ENCODE data around the gene KCNS1. TPM values are rescaled to one million over a fixed set of nuclear protein-coding genes. Genes with fewer than 3 reads are reported as not detected.

KCNS1 gene
- total and polyA plus RNA-seq, 8 donors, result 0.04 to 1.3 (median 0.09) TPM; not detected in 1

DNA sequence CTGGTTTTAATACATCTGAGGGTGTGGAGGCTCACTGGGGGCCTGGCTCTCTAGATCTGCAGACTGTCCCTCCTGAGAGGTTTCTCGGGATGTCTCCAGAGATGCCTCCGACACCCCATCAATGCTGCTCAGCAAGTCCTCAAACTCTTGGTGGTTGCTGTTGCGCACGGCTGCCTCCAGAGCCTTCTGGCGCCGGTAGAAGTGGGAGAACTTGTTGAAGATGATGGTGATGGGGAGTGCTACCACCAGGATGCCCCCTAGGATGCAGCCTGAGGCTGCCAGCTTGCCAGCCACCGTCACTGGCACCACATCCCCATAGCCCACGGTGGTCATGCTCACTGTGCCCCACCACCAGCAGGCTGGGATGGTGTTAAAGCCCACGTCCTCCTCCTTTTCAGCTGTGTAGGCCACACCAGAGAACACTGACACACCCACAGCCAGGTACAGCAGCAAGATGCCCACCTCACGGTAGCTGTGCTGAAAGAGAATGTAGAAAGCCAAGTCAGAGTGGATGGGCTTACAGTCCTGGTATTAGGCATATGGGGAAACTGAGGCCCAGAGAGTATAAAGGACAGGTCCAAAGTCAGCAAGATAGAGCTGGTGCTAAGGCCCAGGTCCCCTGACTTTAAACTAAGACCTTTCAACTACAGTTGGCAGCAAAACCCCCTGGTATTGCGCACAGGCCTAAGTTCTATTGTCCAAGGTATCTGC is 5.9 kb downstream of the KCNS1 start:
- no peak overlapping the region for H3K27ac ChIP-seq
- H3K4me1 ChIP-seq, result peaks cover 0 to 4% (median 0%) of the 10 kb centered on the region in 3 donors
- no peak for DNase-seq
- ATAC-seq, result no peak
- intact Hi-C loops (cut with DNase I), result loop anchor here in 1 of 3 donors (10.0 kb wide), 1 partner anchor 90 kb away; no protein-coding TSS in a partner anchor
- H3K36me3 ChIP-seq, result no peaks in the 10 kb centered on the region
- no peak for FAIRE-seq
- WGBS, 2 donors, result 78 to 81% methylated on average over 11 of the region's 11 CpGs
- TF ChIP-seq, protein P1, sequence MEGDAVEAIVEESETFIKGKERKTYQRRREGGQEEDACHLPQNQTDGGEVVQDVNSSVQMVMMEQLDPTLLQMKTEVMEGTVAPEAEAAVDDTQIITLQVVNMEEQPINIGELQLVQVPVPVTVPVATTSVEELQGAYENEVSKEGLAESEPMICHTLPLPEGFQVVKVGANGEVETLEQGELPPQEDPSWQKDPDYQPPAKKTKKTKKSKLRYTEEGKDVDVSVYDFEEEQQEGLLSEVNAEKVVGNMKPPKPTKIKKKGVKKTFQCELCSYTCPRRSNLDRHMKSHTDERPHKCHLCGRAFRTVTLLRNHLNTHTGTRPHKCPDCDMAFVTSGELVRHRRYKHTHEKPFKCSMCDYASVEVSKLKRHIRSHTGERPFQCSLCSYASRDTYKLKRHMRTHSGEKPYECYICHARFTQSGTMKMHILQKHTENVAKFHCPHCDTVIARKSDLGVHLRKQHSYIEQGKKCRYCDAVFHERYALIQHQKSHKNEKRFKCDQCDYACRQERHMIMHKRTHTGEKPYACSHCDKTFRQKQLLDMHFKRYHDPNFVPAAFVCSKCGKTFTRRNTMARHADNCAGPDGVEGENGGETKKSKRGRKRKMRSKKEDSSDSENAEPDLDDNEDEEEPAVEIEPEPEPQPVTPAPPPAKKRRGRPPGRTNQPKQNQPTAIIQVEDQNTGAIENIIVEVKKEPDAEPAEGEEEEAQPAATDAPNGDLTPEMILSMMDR (IDR thresholded peaks at IDR 0.05), result no peak
- peaks cover 0 to 14% (median 6%) of the 10 kb centered on the region in 4 donors for H3K27me3 ChIP-seq
- H3K4me3 ChIP-seq, result no peak overlapping the region
- H3K9me3 ChIP-seq, result no peaks in the 10 kb centered on the region

DNA sequence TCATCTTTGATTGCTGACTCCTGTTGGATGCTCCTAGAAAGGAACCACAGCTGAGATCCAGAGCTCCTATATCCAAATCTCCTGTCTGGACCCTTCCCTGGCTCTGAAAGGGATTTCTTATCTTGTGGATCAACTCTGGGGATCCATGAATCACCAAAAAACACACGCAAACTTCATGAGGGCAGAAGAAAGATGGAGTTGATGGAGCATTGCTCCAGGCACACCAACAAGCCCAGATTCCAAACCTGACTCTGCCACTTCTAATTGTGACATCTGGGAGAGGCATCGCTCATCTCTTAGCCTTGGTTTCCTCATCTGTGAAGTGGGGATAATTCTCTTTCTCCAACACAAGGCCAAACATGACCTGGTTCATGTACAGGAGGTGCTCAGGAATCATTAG is 6.7 kb downstream of the KCNS1 start:
- no peak overlapping the region for H3K4me3 ChIP-seq
- H3K27ac ChIP-seq, result no peak overlapping the region
- TF ChIP-seq, protein P1 (IDR thresholded peaks at IDR 0.05), result no peak
- ATAC-seq, result no peak
- intact Hi-C loops (cut with DNase I), result loop anchor here in 1 of 3 donors (10.0 kb wide), 1 partner anchor 89 kb away; no protein-coding TSS in a partner anchor
- peaks cover 0 to 4% (median 0%) of the 10 kb centered on the region in 3 donors for H3K4me1 ChIP-seq
- 87 to 96% methylated on average over 2 of the region's 2 CpGs for WGBS, 2 donors
- FAIRE-seq, result no peak
- no peak for DNase-seq
- no peaks in the 10 kb centered on the region for H3K9me3 ChIP-seq
- no peaks in the 10 kb centered on the region for H3K36me3 ChIP-seq
- H3K27me3 ChIP-seq, result peaks cover 0 to 14% (median 6%) of the 10 kb centered on the region in 4 donors

DNA sequence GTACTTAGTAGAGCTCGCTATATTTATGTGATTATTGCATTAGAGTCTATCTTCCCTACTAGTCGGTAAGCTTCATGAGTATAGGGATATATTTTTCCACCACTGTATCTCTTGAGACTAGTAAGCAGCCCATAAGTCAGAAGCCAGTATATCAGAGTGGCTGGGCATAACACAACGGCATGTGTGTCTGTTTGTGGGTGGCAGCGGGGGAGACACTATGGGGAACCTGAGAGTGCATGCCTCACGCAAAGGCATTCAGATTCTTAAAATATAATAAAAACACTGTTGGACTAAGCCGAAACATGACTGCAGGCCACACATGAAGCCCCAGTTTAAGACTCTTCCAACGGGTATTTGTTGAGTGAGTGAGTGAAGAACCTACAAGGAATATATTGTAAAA is 8.0 kb downstream of the KCNS1 start:
- FAIRE-seq (no peak), ATAC-seq (no peak), DNase-seq (no peak)
- peaks cover 0 to 13% (median 6%) of the 10 kb centered on the region in 4 donors for H3K27me3 ChIP-seq
- H3K9me3 ChIP-seq, result no peaks in the 10 kb centered on the region
- TF ChIP-seq, protein P1 (IDR thresholded peaks at IDR 0.05), result no peak
- no peak overlapping the region for H3K4me3 ChIP-seq
- H3K27ac ChIP-seq, result no peak overlapping the region
- H3K4me1 ChIP-seq, result no peaks in the 10 kb centered on the region
- intact Hi-C loops (cut with DNase I), result loop anchor here in 1 of 3 donors (10.0 kb wide), 1 partner anchor 88 kb away; no protein-coding TSS in a partner anchor
- WGBS, 2 donors, result 82 to 85% methylated on average over 7 of the region's 7 CpGs
- no peaks in the 10 kb centered on the region for H3K36me3 ChIP-seq

DNA sequence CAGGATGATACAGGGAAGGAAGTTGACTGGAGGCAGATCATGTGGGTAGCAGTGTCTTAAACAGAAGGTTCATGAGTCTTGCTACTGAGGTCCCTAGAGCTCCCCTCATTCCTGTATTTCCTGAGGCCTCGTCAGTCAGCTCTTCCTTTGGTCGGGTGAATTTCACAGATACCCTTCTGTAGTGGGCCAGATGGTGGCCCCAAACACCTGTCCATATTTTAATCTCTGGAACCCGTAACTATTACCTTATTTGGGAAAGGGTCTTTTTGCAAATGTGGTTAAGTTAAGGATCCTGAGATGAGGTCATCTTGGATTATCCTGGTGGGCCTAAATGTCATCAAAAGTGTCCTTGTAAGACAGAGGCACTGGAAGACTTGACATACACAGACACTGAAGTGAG is 9.6 kb downstream of the KCNS1 start:
- Histone ChIP-seq H3K4me3 (no peak overlapping the region), H3K36me3 (no peaks in the 10 kb centered on the region), H3K27me3 (peaks cover 0 to 2% (median 0%) of the 10 kb centered on the region in 4 donors), H3K27ac (no peak overlapping the region), H3K9me3 (no peaks in the 10 kb centered on the region), H3K4me1 (no peaks in the 10 kb centered on the region)
- intact Hi-C loops (cut with DNase I), result loop anchor here in 1 of 3 donors (10.0 kb wide), 1 partner anchor 87 kb away; no protein-coding TSS in a partner anchor
- TF ChIP-seq, protein P1 (IDR thresholded peaks at IDR 0.05), result no peak
- WGBS, 2 donors, result 75% methylated on average over 3 of the region's 3 CpGs
- FAIRE-seq, result no peak
- DNase-seq, result no peak
- no peak for ATAC-seq

DNA sequence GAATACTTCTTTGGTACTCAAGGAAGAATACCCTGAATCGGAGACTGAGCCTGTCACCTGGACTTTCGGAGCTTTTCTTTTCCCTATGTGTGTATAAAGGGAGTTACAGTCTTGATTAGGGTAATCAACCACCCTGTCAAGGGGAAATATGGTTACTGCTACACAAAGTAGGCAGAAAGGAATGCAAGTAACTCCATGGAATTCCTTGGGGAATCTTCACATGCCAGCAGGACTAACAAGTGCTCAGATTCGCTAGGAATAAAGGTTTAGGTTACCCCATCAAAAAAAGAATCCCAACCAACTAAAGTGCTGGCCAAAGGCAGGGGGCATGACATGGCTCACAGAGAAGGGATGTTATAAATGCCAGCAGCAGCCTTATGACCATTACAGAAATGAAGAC is 10.4 kb downstream of the KCNS1 start:
- no peak overlapping the region for H3K4me3 ChIP-seq
- no peaks in the 10 kb centered on the region for H3K9me3 ChIP-seq
- no peaks in the 10 kb centered on the region for H3K36me3 ChIP-seq
- H3K27ac ChIP-seq, result no peak overlapping the region
- H3K27me3 ChIP-seq, result no peaks in the 10 kb centered on the region
- ATAC-seq, result no peak
- no peak for FAIRE-seq
- TF ChIP-seq, protein P1 (IDR thresholded peaks at IDR 0.05), result no peak
- H3K4me1 ChIP-seq, result no peaks in the 10 kb centered on the region
- DNase-seq, result no peak
- intact Hi-C loops (cut with DNase I), result loop anchor here in 1 of 3 donors (10.0 kb wide), 1 partner anchor 86 kb away; no protein-coding TSS in a partner anchor
- WGBS, 2 donors, result 93 to 94% methylated on average over 3 of the region's 3 CpGs
